Stimulated activated CD4-positive, alpha-beta T cell treated with anti-CD3 and anti-CD28 coated beads, TNF-alpha, amount 100 ng/mL, for 4 hours (primary cell): ENCODE measurements around the gene BCL7C.
A peak's percentile ranks its signal among the peaks of the same experiment; 100 is the strongest.
"Not testable (repeated sequence)": the region's sequence is repeated elsewhere in the genome, so short reads cannot be mapped to it uniquely, and the experiment has no call there.

Source experiments
- DNase-seq, 3 experiments: peaks; one replicate each; pipeline ENCODE4 v3.0.0-alpha.2; 2020; ENCODE audit warnings: low read depth in 3 of 3

The BCL7C gene

DNA sequence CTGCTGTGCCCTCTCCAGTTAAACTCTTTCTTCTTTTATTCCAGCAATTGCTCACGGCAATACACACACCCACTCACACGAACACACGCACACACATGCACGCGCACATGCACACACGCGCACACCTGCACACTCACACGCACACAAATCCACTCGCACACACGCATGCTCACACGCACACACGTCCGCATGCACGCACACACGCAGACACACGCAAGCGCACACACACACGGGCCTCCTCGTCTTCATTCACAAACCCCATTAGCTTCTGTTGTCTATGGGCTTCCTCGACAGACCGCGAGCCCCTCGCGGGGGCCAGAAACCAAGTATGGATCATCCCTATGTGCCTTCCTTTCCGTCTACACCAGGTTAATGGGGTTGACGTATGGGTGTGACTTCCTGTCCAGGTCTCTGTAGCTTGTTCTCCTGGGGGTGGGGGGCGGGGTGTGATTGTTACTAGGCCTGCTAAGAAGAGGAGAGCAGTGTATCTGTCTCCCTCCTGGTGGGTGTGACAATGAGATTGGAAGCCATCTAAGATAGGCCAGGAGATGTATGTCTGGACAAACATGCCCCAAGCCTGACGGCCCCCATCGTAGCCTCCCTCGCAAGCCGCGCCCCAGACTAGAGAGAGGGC is 1.9 kb upstream of the BCL7C start:
- DNase-seq, result no peak

DNA sequence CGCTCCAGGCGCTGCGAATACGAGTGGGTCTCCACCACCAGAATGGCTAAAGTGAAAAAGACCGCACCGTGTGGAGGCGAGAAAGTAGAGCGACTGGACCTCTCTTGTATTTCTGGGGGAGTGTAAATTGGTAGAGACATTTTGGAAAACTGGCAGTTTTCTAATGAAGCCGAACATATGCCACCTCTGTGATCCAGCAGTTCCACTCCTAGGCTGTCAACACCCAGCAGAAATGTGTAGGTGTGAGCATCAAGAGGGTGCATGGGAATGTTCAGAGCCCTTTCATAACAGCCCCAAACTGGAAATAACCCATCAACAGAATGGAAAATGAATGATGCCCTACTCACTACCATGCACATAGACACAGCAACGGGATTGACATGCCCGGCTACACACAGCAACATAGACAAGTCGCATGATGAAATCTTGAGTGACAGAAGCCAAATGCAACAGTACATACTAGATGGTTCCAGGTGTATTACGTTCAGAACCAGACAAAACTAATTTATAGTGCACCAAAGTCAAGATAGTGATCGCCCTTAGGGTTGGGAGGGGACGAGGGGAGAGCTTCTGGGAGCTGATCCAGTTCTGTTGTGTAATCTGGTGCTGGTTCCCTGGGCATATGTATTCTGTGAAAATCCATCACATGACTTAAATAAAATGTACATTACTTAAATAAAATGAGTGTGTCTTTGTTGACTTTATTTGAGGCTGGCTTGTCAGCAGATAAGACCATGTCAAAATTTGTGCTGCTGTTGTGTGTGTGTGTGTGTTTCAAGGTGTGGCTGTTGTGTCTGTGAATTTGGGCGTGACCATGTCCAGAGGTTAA is 877 bp upstream of the BCL7C start:
- no peak for DNase-seq

DNA sequence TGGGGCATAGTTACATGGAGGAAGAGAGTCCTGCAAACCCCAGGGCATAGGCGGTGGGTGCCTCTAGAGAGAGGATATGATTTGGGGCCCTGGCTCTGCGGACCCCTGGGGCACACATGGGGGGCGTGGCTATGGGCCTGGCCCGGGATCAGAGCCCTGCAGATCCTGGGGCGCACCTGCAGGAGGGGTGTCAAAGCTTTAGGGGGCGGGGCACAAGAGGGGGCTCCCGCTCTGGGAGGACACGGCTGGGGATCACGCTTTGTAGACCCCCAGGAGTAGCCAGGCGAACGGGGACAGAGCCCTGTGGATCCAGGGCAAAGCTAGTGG is 497 bp downstream of the BCL7C start:
- DNase-seq, result no peak

DNA sequence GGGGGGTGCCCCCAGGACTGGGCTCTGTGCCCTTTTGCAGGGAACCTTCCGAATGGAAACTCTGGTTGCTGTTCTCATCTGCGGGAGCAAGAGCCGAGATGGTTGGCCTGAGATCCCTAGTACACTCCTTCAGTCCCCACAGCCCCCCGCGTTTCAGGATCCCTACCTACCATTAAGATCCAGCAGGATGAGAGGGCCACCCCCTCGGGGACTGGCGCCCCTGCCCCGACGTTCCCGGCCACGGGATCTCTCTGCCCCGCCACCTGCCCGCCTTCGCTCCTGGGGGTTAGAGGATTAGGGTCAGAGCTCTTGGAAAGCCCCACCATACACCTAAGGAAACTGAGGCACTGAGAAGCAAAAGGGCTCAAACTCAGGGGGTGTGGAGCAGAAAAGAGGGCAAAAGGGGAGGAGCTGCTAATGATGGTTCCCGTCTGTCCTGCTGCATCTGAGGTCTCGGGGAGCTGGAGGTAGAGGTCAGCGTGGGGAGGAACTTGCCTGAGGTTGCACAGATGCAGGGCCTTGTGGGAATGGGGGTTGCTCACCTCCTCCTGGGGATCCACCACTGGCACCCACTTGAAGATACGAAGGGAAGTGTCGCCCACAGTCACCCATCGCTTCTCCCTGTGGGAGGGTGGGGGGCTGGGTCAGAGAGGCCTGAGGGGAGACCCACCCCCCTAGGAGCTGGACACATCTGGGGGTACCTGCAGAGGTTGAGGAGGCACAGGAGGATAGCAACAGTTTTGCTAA is 1.0 kb downstream of the BCL7C start:
- DNase-seq, result no peak

DNA sequence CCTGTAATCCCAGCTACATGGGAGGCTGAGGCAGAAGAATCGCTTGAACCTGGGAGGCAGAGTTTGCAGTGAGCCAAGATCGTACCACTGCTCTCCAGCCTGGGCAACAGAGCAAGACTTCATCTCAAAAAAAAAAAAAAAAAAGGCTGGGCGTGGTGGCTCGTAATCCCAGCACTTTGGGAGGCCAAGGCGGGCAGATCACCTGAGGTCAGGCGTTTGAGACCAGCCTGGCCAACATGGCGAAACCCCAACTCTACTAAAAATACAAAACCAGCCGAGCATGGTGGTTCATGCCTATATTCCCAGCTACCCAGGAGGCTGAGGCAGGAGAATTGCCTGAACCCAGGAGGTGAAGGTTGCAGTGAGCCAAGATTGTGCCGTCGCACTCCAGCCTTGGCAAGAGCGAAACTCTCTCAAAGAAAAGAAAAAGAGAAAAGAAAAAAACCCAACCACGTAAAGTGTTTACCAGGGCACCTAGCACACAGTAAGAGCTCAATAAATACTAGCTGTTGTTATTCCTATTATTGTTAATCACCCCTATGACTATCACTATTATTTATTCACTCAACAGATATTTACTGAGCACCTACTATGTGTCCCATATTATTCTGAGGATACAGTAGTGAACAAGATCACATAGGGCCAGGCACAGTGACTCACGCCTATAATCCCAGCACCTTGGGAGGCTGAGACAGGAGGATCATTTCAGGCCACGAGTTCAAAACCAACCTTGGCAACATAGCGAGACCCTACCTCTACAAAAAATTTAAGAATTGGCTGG is 2.6 kb downstream of the BCL7C start:
- not testable (repeated sequence) for DNase-seq

DNA sequence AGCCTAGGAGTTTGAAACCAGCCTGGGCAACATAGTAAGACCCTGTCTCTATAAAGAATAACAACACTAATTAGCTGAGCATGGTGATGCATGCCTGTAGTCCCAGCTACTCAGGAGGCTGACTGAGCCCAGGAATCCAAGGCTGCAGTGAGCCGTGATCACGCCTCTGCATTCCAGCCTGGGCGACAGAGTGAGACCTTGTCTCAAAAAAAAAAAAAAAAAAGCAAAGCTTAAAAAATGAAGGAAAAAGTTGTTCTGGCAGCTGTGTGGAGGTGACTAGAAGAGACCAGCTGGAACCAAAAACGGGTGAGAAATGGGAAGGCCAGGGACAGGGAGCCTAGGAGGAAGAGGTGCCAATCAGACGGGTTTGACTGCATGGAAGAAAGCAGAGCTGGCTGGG is 4.2 kb downstream of the BCL7C start:
- no peak for DNase-seq

DNA sequence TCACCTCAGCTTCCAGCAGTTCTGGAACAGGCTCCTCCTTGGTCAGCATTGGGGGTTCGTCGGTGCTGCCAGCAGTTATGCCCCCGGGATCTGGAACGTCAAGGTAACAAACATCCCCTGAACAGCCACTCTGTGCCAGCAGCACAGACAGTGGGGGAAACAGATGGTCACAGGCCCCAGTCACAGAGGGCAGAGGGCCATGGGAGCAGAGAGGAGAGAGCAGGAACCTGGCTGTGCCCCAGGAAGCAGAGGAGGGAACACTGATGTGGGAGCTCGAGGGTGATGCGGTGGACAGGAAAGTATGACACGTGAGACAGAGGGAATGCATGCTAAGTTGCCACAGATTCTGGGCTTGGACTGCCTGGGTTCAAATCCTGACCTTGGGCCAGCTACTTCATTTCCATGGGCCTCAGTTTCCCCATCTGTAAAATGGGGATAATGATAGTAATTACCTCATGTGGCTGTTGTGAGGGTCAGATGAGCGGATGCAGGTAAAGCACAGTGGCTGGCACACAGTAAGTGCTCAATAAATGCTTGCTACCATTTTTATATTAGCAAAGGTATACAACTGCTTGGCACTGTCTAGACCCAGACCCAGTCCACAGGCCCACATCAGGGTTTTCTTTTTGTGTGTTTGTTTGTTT is 4.9 kb downstream of the BCL7C start:
- no peak for DNase-seq

DNA sequence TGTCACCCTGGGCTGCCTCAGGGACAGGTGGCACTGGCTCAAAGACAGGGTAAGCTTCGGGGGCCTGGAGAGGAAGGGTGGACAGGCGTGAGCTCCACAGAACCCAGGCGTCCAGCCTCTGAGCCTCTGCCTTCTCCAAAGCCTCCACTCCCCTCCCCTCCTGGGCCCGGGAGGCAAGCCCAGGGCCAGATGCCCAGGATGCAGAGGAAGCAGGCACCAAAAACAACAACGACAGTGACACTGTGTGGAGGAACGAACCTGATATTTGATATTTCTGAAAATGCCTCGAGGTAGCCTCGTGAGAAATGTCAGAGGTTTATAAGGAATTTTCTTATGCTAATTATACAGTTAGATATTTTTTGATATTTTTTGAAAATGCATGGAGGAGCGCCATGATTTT is 6.0 kb downstream of the BCL7C start:
- no peak for DNase-seq

DNA sequence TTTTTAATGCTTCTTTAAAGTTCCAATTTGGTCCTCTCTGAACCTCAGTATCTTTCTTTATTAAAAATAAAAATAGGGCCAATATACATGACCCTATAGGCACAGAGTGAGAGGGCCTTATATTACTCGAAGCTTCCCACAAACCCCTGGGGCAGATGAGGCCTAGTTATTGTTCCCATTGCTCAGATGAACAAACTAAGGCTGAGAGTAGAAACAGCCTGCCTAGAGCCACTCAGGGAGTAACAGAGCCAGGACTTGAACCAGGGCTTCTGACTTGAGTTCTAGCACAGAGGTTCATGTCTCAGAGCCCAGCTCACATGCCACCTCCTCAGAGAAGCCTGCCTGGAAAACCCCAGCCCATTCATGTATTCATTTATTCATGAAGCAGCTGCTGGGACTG is 7.7 kb downstream of the BCL7C start:
- no peak for DNase-seq

DNA sequence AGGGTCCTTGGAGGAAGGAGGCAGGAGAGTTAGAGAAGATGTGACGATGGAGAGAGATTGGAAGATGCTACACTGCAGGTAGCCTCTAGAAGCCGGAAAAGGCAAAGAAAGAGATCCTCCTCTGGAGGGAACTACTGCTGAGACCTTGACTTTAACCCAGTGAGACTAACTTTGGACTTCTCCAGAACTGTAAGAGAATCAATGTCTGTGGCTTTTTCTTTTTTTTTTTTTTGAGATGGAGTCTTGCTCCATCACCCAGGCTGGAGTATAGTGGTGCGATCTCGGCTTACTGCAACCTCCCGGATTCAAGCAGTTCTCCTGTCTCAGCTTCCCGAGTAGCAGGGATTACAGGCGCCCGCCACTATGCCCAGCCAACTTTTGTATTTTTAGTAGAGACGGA is 8.7 kb downstream of the BCL7C start:
- DNase-seq, result no peak

DNA sequence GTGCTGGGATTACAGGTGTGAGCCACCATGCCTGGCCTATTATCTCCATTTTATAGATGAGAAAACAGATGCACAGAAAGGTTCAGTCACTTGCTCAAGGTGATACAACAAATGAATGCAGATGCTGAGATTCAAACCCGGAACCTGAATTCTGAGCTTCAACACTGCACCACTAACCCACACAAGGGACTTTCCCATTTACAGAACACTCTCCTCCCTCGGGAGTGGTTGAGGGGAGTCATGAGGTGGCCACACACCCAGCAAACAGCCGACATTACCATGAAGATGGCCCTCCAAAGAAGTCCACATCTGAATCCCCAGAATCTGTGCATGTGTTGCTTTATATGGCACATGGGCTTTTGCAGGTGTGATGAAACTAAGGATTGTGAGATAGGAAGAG is 9.1 kb downstream of the BCL7C start:
- DNase-seq, result no peak

DNA sequence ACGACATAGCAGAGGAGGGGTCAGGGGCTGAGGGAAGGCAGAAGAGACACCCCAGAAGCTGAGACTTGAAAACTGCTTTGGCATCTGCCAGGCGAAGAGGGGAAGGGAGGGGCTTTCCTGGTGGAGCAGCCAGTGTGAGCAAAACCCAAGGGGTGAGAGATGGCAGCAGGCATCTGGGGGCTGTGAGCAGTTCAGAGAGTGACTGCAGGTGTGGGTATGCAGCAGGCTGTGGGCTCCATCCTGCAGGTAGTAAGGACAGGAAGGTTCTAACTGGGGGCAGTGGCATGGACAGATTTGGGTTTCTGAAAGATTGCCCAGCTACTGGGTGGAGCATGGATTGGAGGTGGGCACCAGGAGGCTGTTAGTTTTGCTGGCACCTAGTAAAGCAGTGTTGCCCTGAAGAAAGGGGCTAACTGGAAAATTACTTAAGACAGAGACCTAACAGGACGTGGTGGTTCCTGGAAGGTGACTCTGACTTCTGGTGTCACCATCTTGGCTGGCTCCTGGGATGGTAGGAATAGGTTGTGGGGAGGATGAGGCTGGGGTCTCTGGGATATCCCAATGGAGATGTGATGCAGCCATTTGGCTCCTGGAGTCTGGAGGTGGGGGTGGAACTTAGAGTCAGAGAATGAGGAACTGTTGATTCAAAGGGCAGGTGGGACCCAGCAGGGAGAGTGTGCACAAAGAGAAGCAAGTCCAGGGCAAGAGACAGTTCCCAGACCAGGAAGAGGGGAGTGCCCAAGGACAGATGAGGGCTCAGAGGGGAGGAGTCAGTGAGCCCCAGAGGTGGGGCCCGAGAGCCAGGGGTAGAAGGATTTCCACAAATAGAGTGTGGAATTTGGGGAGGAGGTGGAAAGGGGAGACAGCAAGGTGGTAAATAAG is 11.2 kb downstream of the BCL7C start:
- DNase-seq, result no peak

DNA sequence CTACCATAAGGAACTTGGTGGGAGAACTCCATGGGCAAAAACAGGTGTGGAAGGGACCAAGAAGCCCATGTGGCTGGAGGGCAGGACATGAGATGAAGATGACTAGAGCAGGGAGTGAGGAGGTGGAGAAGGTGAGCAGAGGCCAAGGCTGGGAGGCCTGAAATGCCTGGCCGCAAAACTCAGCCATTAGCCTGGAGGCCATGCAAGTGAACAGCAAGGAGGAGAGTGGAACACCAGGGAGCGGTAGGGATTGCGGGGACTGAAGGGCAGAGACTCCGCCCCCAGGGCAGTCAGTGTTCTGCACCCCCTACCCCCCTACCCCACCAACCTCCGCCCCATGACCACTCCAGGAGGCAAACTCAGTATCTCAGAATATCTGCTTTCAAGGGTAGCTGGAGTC is 17.0 kb downstream of the BCL7C start:
- DNase-seq, result no peak

DNA sequence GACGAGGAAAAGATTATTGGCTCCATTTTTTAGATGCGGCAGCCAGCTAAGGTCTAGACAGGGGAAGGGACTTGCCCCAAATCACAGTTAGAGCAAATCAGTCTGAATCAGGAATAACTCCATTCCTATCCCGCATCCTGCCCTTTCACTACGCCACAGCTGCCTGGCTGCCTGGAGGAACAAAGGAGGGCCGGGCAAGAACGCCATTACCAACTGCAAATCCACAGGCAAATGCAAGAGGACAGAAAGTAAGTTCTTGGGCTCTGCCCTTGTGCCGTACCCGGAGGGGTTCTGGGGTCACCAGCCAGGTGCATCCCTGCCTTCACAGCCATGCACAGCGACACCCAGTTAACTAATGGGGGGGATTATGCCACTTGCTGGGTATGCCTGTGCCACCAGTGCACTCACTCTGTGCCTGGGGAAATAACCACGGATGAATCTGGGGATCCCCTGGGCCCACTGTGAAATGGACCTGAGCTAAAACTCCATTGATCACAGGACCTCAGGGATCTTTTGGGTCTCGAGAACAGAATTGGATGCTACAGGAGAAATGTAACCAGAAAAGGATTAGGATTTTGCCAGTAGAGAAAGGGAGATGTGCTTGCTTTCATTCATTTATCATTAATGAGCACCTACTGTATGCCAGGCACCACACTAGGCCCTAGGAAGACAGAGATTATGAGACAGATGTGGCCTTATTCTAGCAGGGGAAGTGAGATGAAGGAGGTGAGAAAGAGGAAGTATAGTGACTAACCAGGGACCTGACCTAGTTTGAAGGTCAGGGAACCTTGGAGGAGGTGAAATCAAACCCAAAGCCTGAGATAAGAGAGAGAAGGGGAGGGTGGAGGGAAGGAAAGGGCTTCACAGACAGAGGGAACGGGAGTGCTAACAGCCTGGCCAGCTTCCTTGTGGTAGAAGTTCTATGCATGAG is 17.7 kb downstream of the BCL7C start:
- DNase-seq, result peak in 1 of 3 experiments; percentile 22

DNA sequence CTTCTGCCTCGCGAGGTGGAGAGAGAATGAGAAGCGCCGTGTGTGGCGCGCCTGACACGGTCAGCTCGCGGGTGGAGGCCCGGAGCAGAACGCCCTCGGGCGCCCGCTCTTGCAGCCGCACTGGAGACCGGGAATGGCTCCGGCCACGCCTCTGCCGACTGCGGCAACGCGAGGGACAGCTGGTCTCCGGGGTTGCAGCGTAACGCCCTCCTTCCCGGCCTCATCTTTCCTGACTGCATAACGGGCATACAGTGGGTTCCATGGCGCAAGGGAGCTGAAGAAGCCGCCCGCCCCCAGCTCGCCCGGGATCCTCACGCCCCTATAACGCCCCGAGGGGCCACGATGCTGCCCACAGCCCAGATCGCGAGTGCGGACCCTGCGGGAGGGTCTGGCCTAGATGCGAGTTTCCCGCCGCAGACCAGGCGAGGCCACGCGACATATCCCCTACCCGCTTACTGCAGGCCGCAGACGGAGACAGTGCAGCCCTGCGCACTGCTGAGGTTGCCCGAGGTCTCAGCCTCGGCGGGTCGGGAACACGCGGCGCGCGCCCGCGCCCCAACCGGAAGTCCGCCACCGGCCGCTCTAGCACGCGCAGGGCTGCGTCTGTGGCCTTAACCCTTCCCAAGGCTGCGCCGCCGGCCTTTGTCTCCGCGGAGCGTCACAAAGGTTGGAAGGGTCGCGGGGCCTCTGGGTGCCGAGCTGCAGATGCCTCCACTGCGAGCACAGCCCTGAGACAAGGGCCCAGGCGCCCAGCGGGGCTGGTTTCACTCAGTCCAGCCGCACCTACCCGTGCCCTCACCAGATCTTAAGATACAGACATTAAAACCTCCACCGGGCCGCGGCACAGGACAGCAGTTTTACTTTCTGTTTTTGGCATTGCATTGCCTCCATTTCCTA is 18.8 kb downstream of the BCL7C start:
- peak; percentile 77 to 84 (median 79) for DNase-seq

DNA sequence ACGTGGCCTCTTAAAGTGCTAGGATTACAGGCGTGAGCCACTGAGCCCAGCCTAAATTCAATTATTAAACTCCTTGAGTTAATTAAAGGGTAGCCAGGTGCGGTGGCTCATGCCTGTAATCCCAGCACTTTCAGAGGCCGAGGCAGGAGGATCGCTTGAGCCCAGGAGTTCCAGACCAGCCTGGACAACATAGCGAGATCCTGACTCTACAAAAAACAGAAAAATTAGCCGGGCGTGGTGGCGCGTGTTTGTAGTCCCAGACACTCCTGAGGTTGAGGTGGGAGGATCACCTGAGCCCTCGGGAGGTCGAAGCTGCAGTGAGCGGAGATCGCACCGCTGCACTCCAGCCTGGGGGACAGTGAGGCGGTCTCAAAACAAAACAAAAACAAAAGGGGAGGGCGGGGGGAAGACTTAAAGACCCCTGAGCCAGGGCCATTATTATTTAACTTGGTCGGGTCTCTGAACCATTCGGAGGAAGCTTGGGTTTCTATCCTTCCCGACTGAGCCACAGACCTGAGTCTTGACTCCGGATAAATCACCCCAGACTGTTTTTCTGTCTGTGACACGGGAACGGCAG is 19.5 kb downstream of the BCL7C start:
- DNase-seq, result no peak

DNA sequence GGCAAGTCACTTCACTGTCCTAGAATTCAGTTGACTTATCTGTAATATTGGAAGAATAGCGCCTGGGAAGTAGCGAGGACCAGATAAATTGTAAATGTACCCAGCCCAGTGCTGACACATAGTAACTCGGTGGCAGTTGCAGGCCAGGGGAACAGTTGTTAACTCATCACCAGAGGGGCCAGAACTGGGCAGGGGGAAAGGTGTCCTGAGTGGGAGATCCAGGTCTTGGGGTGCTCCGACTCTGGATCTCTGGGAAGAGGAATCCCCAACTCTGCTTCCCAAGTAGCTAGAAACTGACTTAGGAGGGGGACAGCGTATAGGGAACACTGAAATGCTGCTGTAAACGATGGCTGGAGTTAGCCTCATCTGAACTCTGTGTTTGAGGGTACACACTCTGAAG is 23.0 kb downstream of the BCL7C start:
- no peak for DNase-seq

DNA sequence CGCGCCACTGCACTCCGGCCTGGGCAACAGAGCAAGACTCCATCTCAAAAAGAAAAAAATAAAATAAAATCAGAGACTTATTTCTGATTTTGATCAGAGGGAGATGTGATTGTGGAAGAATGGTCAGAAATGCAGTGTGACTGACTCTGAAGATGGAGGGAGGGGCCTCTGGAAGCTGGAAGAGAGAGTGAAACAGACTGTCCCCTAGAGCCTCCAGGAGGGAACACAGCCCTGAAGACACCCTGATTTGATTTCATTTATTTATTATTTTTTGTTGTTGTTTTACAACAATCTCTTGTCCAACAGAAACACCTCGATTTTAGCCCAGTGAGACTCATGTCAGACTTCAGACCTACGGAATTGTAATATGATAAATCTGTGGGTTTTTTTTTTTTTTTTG is 26.1 kb downstream of the BCL7C start:
- DNase-seq, result no peak
